ENCODE data around the gene CTNNA3. TPM values are rescaled to one million over a fixed set of nuclear protein-coding genes. Genes with fewer than 3 reads are reported as not detected.

The CTNNA3 gene
- total RNA-seq, 6 experiments from 2014 or later: 0.19 to 3.6 (median 1.2) TPM

GRCh38 chr10:65945061-65945460 lies 1750.9 kb downstream of the CTNNA3 start:
- no peaks in the 10 kb centered on the region for H3K9me3 ChIP-seq
- WGBS (ENCODE audit: insufficient coverage, low coverage, low lambda C conversion rate, missing lambda C conversion rate): 80% methylated on average over 3 of the region's 3 CpGs
- no peak overlapping the region for H3K4me3 ChIP-seq
- H3K36me3 ChIP-seq: no peaks in the 10 kb centered on the region
- ATAC-seq: no peak
- intact Hi-C loops (cut with DNase I): no loop called here
- TF ChIP-seq POLR2A (IDR thresholded peaks at IDR 0.05): no peak
- TF ChIP-seq CTCF (IDR thresholded peaks at IDR 0.05): no peak
- H3K27me3 ChIP-seq: no peaks in the 10 kb centered on the region
- no peak for DNase-seq
- H3K4me1 ChIP-seq: peaks cover 0 to 17% (median 6%) of the 10 kb centered on the region in 4 donors
- no peak overlapping the region for H3K27ac ChIP-seq

GRCh38 chr10:65943451-65943850 lies 1752.5 kb downstream of the CTNNA3 start:
- no peak overlapping the region for H3K4me3 ChIP-seq
- intact Hi-C loops (cut with DNase I): no loop called here
- peaks cover 0 to 20% (median 6%) of the 10 kb centered on the region in 4 donors for H3K4me1 ChIP-seq
- H3K27ac ChIP-seq: no peak overlapping the region
- no peak for ATAC-seq
- H3K9me3 ChIP-seq: no peaks in the 10 kb centered on the region
- H3K27me3 ChIP-seq: no peaks in the 10 kb centered on the region
- WGBS (ENCODE audit: insufficient coverage, low coverage, low lambda C conversion rate, missing lambda C conversion rate): 84% methylated on average over 2 of the region's 2 CpGs
- TF ChIP-seq POLR2A (IDR thresholded peaks at IDR 0.05) (no peak), CTCF (IDR thresholded peaks at IDR 0.05) (no peak)
- no peak for DNase-seq
- H3K36me3 ChIP-seq: no peaks in the 10 kb centered on the region

GRCh38 chr10:65940816-65941662 lies 1755.0 kb downstream of the CTNNA3 start:
- peak in 1 of 3 donors; percentile 64 for DNase-seq
- Histone ChIP-seq H3K27ac (no peak overlapping the region), H3K27me3 (no peaks in the 10 kb centered on the region), H3K36me3 (no peaks in the 10 kb centered on the region), H3K9me3 (no peaks in the 10 kb centered on the region), H3K4me1 (peaks cover 0 to 20% (median 6%) of the 10 kb centered on the region in 4 donors), H3K4me3 (no peak overlapping the region)
- 59% methylated on average over 3 of the region's 3 CpGs for WGBS (ENCODE audit: insufficient coverage, low coverage, low lambda C conversion rate, missing lambda C conversion rate)
- no peak for TF ChIP-seq CTCF (IDR thresholded peaks at IDR 0.05)
- no peak for TF ChIP-seq POLR2A (IDR thresholded peaks at IDR 0.05)
- intact Hi-C loops (cut with DNase I): no loop called here
- ATAC-seq: peak; percentile 86 to 96 (median 96)

GRCh38 chr10:65940105-65940504 lies 1755.9 kb downstream of the CTNNA3 start:
- Histone ChIP-seq H3K4me3 (no peak overlapping the region), H3K36me3 (no peaks in the 10 kb centered on the region), H3K9me3 (no peaks in the 10 kb centered on the region), H3K27ac (no peak overlapping the region), H3K27me3 (no peaks in the 10 kb centered on the region), H3K4me1 (peaks cover 0 to 20% (median 6%) of the 10 kb centered on the region in 4 donors)
- TF ChIP-seq CTCF (IDR thresholded peaks at IDR 0.05) (no peak), POLR2A (IDR thresholded peaks at IDR 0.05) (no peak)
- no peak for DNase-seq
- peak; percentile 46 to 67 (median 59) for ATAC-seq
- intact Hi-C loops (cut with DNase I): no loop called here

Data from right lobe of liver (tissue), 6 donors.